T-helper 2 cell treated with Interferon-gamma antibody and Interleukin-4, amounts not matched to agents 100 ng/mL and 5 ng/mL, for 36 hours (primary cell): ENCODE measurements around the gene SCN5A. TPM values are rescaled to one million over a fixed set of nuclear protein-coding genes. Genes with fewer than 3 reads are reported as not detected.

Experiments
- intact Hi-C: fragments of 100-400 bp; cut with micrococcal nuclease; formaldehyde crosslinking; loops from one replicate; pipeline ENCODE4 v1.15.1; 2023
- total RNA-seq: library from RNA; stranded (reverse); gene quantifications from 2 replicates; pipeline ENCODE4 v1.2.3, GENCODE V29; 2022

Gene SCN5A
- total RNA-seq, 1 donor from 2014 or later, result 0.02 TPM

DNA sequence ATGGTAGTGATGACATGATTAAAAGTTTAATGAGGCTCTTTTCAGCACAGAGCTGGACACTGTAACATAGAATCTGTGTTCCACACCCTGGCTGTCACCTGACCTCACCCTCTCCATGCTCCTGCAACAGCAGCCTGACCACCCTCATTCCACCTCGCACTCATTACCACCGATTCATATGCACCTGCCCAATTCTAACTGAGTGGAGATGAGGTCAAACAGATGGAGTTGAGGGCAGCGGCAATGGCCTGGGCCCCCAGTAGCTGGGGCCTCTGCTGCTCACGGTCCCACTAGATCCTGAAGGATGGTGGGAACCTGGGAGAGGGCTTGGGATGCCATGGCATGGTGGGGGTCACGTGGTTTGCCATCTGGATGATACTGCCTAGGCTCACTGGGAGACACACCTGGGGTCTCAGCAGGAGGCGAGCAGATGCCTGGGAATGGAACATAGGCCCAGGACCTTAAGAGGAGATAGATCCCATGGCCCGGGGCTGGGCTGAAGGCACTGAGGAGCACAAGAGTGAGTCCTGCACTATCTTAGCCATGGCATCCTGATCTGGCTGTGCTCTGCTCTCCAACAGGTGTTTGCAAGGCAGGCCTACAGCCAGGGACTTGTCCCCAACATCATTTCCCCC lies 1.3 kb downstream of the SCN5A start:
- intact Hi-C loops, result no loop called here

DNA sequence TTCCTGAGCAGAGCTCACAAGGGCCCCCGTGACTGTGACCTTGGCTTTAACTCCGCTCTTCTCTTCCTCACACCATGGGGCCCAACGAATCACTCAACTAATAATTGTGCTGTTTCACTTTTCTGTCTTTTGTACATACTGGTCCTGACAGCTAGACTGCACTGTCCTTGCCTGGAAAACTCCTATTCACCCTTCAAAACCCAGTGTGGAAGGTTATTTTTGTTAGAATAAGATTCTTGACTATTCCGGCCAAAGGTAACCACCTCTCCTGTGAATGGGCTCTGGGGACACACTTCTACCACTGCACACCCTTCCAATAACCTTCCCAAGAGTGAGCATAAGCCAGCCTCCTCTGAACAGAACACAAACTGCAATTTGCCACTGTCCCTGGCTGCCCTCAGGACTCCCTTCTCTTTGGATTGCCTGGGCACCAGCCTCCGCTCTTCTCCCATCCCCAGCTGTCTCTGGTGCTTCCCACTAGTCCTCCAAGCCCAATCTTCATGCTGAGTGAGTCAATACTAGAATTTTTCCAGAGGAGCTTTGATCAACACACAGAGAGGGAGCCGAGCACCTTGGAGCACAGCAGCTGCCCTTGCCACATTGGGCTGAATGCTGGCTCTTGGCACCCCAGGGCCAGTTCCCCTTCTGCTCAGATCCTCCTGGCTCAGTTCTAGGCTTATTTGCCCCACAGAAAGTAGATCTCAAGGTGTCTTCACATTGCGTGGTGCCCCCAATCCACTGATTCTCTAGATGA lies 2.1 kb downstream of the SCN5A start:
- intact Hi-C loops, result no loop called here

DNA sequence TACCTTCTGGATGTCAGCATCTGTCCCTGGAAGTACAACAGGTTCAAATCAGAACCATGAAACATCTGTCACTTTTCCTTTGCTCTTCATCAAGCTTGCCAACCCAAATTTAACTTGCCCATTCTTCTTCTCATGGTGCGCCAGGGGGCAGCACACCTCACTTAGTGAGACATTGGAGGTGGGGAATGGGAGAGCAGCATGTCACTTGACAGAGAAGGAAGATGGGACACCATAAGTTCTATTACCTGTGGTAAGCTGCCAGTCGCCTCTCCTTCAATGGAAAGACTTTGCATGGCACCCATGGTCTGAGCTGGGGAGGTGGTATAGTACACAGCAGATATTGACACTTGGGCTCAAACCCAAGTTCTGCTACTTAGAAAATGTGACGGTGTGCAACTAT lies 2.9 kb downstream of the SCN5A start:
- intact Hi-C loops, result no loop called here

DNA sequence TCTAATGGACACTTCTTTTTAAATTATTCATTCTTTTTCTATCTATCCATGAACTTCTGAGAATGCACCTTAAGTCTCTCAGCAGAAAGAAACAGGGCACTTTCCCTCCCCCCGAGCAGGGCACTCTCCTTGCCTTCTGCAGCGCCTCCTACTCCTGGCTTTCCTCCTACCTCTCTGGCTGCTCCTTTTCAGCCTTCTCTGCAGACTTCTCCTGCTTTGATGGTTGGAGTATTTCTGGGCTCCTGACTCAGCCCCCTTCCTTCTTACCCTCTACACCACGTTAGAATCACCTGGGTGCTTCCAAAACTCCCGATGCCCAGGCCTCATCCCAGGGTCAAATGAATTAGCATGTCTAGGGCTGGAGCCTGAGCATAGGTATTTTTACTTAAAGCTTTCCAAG lies 3.4 kb downstream of the SCN5A start:
- intact Hi-C loops, result no loop called here

DNA sequence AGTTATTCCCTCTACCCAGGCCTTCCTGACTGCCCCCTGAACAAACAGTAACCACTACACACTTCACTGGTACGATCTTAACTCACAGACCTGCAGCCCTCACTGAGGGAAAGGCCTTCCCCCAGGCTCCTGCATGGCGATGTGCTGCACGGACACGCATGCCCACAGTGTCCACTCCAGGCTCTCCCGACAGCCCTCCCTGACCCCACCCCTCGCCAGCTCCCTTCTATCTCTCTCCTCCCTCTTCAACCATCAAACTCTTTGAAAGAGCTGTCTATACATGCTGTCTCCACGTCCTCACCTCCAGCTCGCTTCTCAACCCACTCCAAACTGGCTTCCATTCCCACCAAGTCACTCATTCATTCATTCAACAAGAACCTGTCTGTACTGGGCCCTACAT lies 3.9 kb downstream of the SCN5A start:
- intact Hi-C loops, result no loop called here

DNA sequence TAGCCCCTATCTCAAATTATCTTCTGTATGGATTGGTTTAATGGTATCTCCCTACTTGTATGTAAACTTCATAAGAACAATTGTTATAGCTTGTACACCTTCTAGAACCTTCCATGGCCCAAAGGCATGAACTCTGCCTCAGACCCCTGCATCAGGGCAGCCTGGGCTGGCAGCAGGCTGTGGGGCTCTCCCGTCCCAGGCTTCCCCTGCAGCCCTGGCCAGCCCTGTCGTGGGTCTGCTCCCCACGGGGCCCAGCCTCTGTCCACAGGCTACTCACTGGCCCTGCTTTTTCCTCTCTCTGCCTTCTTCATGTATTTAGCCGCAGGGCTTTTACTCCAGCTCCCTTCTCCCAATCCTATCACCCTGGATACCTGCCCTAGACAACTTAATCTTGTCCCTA lies 4.4 kb downstream of the SCN5A start:
- intact Hi-C loops, result no loop called here

DNA sequence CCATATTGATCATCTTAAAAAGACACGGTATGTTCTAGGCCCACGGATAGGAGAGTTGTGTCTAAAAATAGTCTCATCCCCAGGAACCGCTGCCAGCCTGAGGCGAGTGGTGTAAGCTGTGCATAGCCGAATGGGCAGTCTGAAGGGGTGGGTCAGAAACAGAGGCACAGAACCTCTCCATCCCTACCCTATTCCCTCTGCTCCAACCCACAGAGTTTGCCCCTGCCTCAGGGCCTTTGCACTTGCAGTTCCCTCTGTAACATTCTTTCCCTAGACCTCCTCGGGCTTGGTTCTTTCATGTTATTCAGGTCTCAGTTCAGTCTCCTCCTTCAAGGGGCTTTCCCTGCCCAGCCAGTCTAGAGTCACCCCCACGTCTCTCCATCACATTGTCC lies 4.8 kb downstream of the SCN5A start:
- intact Hi-C loops, result no loop called here

DNA sequence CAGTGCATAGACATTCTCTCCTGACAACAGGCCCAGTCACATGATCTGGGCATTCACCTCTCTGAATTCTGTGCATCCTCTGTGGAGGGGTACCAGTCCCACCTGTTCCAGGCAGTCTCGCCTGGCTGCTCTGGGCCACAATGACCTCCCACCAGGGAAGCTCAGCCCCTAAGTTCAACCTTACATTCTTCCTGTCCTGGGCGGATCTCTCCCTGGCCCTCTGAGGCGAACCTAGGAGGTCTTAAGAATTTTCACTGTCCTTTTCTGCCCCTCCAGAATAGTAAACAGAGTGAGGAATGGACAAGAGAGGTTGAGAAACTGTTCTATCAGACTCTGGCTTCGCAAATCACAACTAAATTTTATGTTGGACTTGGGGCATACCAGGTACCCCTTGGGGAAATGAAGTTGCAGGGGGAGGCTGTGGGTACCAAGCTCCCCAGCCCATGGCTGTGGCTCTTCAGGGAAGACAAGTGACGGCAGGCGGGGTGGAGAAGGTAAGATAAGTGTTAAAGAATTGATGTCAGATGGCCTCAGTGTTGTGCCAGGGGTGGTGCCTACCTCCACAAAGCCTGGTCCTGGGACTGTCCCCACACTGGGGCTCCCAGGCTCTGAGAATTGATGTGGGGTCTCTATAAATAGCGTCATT lies 5.3 kb downstream of the SCN5A start:
- intact Hi-C loops, result no loop called here

DNA sequence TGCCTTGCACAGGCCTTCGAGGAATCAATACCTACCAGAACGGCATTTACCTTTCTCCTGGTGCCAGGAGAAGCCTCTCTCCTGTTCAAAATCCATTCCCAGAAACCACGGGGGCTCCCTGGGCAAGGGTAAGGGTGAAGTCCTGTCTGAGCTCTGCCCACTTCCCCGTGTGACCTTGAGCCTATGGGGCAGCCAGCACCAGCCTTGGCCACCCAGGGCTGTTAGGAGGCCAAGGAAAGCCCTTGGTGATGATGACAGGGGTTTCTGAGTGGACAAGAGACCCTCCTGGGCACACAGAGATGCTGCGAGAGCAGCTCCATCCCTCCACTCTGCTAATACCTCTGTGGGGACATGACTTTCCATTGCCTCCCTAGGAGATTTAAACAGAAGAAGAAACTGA lies 5.9 kb downstream of the SCN5A start:
- intact Hi-C loops, result no loop called here

DNA sequence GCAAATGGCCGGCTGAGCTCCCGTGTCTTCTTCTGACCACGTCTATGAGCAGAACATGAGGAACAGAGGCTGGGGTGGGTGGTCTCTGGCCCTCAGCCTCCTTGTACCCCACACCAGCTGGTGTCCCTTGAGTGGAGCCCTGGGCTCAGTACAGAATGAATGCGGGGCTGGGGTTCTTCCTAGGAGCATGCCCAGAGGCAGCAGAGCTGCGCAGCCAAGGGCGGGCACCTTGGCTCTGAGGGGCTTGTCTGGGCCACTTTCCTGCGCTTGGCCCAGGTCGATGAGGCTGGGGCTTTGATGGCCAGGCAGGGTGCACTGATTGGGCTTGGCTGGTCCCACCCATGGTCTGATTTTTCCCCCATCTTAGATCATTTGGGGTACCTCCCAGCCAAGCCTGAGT lies 6.4 kb downstream of the SCN5A start:
- intact Hi-C loops, result no loop called here

DNA sequence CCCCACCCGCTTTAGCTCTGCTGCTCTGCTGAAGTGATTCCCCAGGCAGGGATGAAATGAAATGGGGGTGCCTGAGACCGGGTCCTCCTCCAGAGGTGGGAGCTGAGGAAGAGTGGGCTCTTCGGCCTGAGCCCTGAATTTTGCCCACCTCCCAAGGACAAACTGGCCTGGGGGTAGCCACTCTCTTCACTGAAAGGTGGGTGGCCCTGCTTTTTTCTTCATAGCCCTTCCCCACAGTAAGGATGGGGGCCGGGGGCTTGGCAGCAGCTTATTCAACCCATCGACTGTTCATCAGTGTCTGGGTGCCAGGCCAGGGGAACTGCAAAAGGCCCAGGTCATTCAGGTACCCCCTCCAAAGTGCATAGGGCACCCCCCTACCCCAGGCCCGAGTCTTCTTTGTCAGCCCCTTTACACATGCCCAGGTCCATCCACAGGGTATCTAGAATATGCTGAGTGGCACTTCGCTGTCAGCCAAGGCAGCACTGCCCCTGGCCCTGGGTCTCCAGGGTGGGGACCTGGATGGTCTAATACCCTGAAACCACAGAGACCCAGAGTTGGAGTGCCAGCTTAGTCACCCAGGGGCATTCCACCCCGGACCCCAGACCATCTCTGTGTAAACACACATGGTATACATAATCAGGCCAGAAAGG lies 7.9 kb downstream of the SCN5A start:
- intact Hi-C loops, result no loop called here

DNA sequence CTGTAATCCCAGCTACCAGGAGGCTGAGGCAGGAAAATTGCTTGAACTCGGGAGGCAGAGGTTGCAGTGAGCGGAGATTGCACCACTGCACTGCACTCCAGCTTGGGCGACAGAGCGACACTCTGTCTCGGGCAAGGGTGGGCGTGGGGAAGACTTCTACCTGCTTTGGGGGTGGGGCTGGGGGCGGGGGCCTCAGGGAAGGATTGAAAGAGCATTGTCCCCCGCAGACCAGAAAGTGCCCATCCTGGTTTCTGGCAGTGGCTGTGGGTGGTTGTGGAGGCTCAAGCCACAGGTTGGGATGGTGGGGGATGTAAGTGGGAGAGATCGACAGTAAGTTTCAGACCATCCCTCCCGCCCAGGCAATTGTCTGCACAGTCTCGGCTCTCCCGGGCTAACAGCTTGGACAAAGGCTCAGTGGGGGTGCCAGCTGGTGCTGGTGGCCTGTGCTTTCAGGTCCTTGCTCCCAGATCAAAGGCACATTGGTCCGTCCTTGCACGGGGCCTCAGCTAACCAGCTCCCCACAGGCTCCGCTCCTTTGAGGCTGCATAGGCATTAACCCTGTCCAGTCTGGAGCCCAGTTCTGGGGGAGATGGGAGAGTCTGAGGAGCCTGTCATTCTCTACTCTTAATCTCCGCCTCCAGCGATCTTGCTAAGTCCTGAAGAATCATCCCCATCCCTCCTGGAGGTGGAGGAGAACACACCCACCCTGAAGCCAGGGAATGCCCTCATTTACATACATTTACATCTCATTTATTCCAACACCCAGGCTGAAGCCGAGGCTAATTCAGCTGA lies 8.6 kb downstream of the SCN5A start:
- intact Hi-C loops, result no loop called here

DNA sequence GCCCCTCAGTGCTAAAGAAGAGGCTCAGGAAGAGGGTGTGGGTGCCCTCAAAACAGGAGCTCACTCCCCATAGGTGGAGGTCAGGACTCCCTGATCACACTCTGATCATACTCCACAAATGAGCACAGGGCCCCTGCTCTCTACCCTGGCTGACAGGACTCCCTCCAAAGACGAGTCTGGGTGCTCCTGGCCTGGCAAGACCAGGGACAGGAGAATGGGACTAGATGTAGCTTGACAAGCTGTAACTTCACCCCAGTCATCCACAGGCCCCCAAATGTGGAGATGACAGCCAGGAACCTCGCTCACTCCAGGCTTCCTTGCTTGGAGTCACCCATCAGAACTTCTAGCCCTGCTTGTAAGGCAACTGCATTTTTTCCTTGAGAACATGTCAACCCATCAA lies 11.1 kb downstream of the SCN5A start:
- intact Hi-C loops, result no loop called here

DNA sequence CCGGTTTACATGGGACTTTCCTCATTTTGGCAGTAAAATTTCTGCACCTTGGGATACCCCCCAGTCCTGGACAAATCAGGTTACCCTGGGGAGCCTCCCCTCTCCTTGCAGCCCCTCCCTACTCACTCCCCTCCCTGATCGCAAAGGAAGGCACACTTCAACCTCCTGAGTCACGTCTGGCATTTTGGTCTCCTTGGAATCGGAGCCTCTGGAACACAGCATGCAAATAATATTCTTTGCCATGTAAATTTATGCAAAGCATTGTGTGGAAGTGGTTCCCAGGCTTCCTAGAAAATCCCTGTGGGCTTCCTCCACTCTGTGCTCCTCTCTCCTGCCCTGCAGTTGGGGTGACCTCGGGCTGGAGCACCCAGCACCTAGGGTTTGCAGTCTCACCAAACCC lies 11.6 kb downstream of the SCN5A start:
- intact Hi-C loops, result no loop called here

DNA sequence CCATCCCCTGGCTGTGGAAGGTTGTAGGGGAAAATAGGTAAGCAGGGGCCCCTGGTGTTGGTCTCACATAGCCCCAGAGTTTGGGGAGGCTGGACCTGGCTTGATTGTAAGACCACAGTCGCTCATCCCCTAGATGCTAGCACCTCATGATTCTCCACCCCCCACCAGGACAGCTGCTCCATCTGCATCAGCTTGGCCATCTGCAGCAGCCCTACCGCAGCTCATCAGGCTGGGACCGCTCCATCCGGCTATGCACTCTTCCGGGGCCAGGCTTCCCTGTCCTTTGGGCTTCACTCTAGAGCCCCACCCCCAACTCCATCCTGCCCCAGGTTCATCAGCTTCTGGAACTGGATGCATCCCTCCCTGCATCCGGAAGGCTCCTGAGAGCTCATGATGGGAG lies 12.6 kb downstream of the SCN5A start:
- intact Hi-C loops, result no loop called here

DNA sequence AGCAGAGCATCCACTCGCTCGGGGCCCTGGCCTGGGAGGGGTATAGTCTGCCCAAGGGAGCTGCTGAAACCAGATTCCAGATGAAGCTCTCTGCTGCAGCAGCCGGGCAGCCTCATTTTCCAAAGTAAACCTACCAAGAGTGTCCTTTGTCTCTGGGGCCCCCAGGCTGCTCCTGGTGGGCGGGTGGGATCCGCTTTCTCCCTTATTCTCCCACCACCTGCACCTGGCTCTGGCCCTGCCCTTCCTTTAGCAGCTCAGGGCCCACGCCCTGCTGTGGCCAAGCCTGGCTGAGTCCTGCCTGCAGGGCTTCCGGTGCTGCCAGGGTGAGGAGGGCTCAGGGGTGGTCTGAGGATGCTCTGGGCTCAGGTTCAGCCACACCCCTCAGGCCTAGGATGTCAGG lies 13.0 kb downstream of the SCN5A start:
- intact Hi-C loops, result no loop called here

DNA sequence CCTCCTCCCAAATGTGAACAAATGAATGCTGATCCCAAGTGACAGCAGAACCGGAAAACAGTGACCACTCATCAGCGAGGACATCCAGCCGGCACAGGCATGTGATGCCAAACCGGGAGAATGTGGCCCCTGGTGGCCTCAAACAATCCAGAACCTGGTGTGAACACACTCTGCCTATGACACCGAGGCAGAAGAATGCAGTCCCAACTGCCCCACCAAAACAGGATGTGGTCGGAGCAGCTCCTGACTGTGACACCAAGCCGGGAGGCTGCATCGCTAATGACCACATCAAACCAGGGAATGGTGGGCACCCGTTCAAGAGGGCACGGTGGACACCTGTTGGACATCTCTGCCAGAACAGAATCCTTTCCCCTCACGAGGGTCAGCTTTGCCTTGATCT lies 15.4 kb downstream of the SCN5A start:
- intact Hi-C loops, result no loop called here

DNA sequence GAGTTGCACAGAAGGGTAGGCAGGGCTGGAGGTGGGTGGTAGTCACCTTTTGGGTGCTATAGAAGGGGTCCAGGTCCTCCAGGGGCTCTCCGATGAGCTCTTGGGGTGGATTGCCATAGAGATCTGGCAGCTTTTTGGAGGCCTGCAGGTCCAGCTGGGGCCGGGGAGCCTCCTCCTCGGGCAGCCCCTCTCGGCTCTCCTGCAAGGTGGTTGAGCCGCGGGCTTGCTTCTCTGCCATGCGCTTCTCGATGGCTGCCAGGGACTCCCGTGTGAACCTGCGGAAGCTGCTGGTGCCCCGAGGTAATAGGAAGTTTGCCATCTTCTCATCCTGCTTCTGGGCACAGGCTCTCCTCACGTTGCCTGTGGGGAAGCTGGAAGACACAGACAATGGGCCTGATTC lies 16.5 kb downstream of the SCN5A start:
- intact Hi-C loops, result no loop called here

DNA sequence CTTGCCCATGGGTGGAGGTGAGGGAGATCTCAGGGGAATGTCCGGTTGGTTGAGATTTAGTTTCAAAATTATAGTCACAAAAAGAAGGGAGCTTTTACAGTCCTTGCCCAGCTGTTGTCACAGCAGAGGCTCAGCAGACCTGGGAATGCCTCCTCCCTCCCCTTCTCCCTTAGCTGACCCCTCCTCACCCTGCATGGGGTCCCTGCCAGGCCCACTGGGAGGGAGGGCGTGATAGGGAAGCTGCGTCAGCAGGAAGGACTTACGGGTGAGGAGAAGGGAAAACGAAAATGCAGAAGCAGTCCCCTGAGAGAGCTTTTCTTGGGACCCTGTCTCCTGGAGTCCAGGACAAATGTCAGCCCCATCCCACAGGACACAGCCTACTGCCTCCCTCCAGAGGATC lies 18.9 kb downstream of the SCN5A start:
- intact Hi-C loops, result no loop called here

DNA sequence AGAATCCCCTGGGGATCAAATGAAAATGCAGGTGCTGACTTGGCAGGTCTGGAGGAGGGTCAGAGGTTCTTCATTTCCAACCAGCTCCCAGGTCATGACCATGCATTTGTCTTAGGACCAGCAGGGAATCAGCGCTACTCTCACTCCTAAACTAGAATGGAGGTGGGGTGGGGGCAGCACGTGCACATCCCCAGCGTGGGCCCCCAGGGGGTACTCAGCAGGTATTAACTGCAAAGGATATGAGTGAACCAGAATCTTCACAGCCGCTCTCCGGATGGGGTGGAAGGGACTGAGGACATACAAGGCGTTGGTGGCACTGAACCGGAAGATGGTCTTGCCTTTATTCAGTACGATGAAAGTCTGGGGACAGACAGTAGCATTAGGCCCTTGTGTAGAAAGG lies 19.4 kb downstream of the SCN5A start:
- intact Hi-C loops, result no loop called here

DNA sequence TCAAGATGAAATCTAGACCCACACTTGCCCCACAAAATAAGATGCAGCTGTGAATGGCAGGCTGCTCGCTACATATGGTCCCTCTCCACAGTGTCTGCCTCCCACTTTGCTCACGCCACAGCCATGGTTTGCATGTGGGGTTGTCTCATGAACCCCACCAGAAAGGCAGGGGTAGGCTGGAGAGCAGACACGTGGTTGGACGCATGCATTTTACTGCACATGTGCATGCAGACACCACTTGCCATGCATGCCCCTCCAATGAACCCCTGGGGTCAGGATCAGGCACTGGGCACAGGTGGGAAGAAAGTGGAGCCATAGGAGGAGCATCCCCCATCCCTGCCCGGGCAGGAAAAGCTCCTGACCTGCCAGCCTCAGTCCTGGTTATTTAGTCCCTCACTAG lies 20.7 kb downstream of the SCN5A start:
- intact Hi-C loops, result no loop called here

DNA sequence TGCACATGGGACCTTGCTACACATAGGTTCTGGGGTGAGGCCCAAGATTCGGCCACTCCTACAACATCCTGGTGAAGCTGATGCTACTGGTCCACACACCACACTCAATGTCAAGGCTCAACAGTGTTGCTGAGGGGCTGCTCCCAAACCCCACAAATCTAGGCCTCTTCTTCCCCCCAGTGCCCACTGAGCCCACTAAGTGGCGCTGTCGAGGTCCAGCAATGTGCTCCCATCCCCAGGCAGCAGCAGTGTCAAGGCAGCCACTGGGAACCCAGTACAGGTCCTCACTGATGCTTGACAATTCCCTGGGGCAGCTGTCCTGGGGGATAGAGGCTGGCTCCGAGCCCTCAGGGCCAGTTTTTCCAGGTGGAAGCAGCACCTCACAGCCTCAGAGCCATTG lies 21.5 kb downstream of the SCN5A start:
- intact Hi-C loops, result no loop called here
